Astrocyte (in vitro differentiated cells and primary cell): ENCODE results near the gene PDZD2. TPM values are rescaled to one million over a fixed set of nuclear protein-coding genes. Genes with fewer than 3 reads are reported as not detected.

Experiments used
- DNase-seq: peaks from one replicate; pipeline ENCODE4 v3.0.0-alpha.2; 2010; ENCODE audit warnings: low read depth
- FAIRE-seq: peaks from 2 replicates; lab custom pipeline; 2011; peaks lifted over from hg19 to GRCh38; lab: Jason Lieb, UNC
- H2AFZ ChIP-seq: 2 replicates; pipeline ENCODE4 v1.6.0; 2012; ENCODE audit warnings: low read depth, low read length, inconsistent platforms
- H3K27ac ChIP-seq: 2 replicates; pipeline ENCODE4 v1.5.1; 2011; ENCODE audit warnings: low read depth, low read length, inconsistent platforms
- H3K27me3 ChIP-seq: 2 replicates; pipeline ENCODE4 v1.6.0; 2011; ENCODE audit warnings: low read length, inconsistent platforms; ENCODE audit not compliant: insufficient read depth
- H3K36me3 ChIP-seq: 2 replicates; pipeline ENCODE4 v1.5.1; 2011; ENCODE audit warnings: low read length, inconsistent platforms; ENCODE audit not compliant: insufficient read depth
- H3K4me1 ChIP-seq: 2 replicates; pipeline ENCODE4 v1.5.1; 2011; ENCODE audit warnings: low read length, inconsistent platforms; ENCODE audit not compliant: insufficient read depth
- H3K4me2 ChIP-seq: 2 replicates; pipeline ENCODE4 v1.6.0; 2012; ENCODE audit warnings: low read length, inconsistent platforms
- H3K4me3 ChIP-seq: 2 replicates; pipeline ENCODE4 v1.5.1; 2011; ENCODE audit warnings: low read depth, mild to moderate bottlenecking, low read length, inconsistent platforms; ENCODE audit not compliant: insufficient read depth
- H3K79me2 ChIP-seq: 2 replicates; pipeline ENCODE4 v1.6.0; 2012; ENCODE audit warnings: mild to moderate bottlenecking, low read length, inconsistent platforms; ENCODE audit not compliant: insufficient read depth
- H3K9ac ChIP-seq: 2 replicates; pipeline ENCODE4 v1.6.0; 2012; ENCODE audit warnings: mild to moderate bottlenecking, low read length, inconsistent platforms
- H3K9me3 ChIP-seq: 2 replicates; pipeline ENCODE4 v1.5.1; 2012; ENCODE audit warnings: low read depth, mild to moderate bottlenecking, low read length, inconsistent platforms; ENCODE audit not compliant: insufficient read depth
- H4K20me1 ChIP-seq: 2 replicates; pipeline ENCODE4 v1.6.0; 2012; ENCODE audit warnings: low read length, inconsistent platforms; ENCODE audit not compliant: insufficient read depth
- H3K27ac Mint-ChIP-seq: one replicate; pipeline ENCODE4 v1.8.0; 2021; ENCODE audit warnings: mild to moderate bottlenecking, mixed read lengths; ENCODE audit not compliant: unreplicated experiment
- H3K27me3 Mint-ChIP-seq: one replicate; pipeline ENCODE4 v1.8.0; 2021; ENCODE audit warnings: low read depth, mixed read lengths; ENCODE audit not compliant: unreplicated experiment
- H3K36me3 Mint-ChIP-seq: one replicate; pipeline ENCODE4 v1.8.0; 2021; ENCODE audit warnings: low read depth, mixed read lengths; ENCODE audit not compliant: unreplicated experiment
- H3K4me1 Mint-ChIP-seq: one replicate; pipeline ENCODE4 v1.8.0; 2021; ENCODE audit warnings: low read depth, mixed read lengths; ENCODE audit not compliant: unreplicated experiment
- H3K4me3 Mint-ChIP-seq: one replicate; pipeline ENCODE4 v1.8.0; 2021; ENCODE audit warnings: mild to moderate bottlenecking, moderate library complexity, mixed read lengths; ENCODE audit not compliant: unreplicated experiment
- H3K9me3 Mint-ChIP-seq: one replicate; pipeline ENCODE4 v1.8.0; 2021; ENCODE audit warnings: mild to moderate bottlenecking, mixed read lengths; ENCODE audit not compliant: unreplicated experiment
- CTCF ChIP-seq: IDR thresholded peaks from 2 replicates; pipeline ENCODE4 v1.5.1; 2011; ENCODE audit warnings: low read depth, mild to moderate bottlenecking, inconsistent platforms, low read length, moderate library complexity; ENCODE audit not compliant: insufficient read depth
- EZH2 ChIP-seq: IDR thresholded peaks from 2 replicates; pipeline ENCODE4 v1.6.1; 2012; ENCODE audit warnings: mild to moderate bottlenecking, low read length, inconsistent platforms; ENCODE audit not compliant: insufficient read depth
- total RNA-seq: library from RNA; stranded (reverse); gene quantifications from 2 replicates; pipeline ENCODE4 v1.2.1, GENCODE V29; 2021

Gene PDZD2
- total RNA-seq, 1 donor from 2014 or later: 10.3 TPM

DNA sequence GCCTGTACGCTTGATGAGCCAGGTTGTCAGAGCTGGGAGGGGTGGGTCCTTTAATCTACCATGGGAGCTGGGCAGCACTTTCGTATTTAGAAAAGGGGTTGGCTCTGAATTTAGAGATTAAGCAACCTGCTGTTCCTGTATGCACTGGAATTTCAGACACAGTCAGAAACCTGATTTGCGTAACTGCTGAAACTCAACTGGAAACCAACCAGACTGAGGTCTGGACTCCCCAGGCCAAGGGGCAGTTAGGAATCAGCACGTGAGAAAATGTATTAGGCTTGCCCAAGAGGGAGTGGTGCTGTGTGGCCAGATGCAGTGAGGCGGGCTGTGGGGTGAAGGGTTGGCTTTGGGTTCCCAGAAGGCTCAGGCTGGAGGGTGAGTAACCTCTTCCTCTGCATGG, 300.2 kb downstream of the PDZD2 start:
- FAIRE-seq: no peak
- no peak overlapping the region for H3K4me2 ChIP-seq
- H2AFZ ChIP-seq: no peak overlapping the region
- H3K27ac ChIP-seq: no peak overlapping the region
- Mint-ChIP-seq H3K27ac (no peak overlapping the region), H3K36me3 (peaks cover 2% of the 10 kb centered on the region), H3K9me3 (no peaks in the 10 kb centered on the region), H3K4me1 (peaks cover 2% of the 10 kb centered on the region), H3K4me3 (no peak overlapping the region), H3K27me3 (no peaks in the 10 kb centered on the region)
- H3K9ac ChIP-seq: no peak overlapping the region
- no peaks in the 10 kb centered on the region for H4K20me1 ChIP-seq
- H3K4me1 ChIP-seq: no peaks in the 10 kb centered on the region
- no peaks in the 10 kb centered on the region for H3K9me3 ChIP-seq
- TF ChIP-seq CTCF: no peak
- no peak for TF ChIP-seq EZH2
- peaks cover 3% of the 10 kb centered on the region for H3K27me3 ChIP-seq
- DNase-seq: no peak
- no peaks in the 10 kb centered on the region for H3K79me2 ChIP-seq
- H3K36me3 ChIP-seq: no peaks in the 10 kb centered on the region
- H3K4me3 ChIP-seq: no peak overlapping the region

- H3K36me3 ChIP-seq: no peaks in the 10 kb centered on the region
- Mint-ChIP-seq H3K4me1 (no peaks in the 10 kb centered on the region), H3K27me3 (no peaks in the 10 kb centered on the region), H3K9me3 (no peaks in the 10 kb centered on the region), H3K36me3 (peaks cover 2% of the 10 kb centered on the region), H3K4me3 (no peak overlapping the region), H3K27ac (no peak overlapping the region)
- H3K27ac ChIP-seq: no peak overlapping the region
- H3K4me2 ChIP-seq: no peak overlapping the region
- DNase-seq (no peak), FAIRE-seq (no peak)
- no peaks in the 10 kb centered on the region for H3K27me3 ChIP-seq
- no peaks in the 10 kb centered on the region for H3K4me1 ChIP-seq
- H3K79me2 ChIP-seq: no peaks in the 10 kb centered on the region
- TF ChIP-seq CTCF: no peak
- TF ChIP-seq EZH2: no peak
- no peaks in the 10 kb centered on the region for H4K20me1 ChIP-seq
- H3K9ac ChIP-seq: no peak overlapping the region
- no peak overlapping the region for H2AFZ ChIP-seq
- no peaks in the 10 kb centered on the region for H3K9me3 ChIP-seq
- H3K4me3 ChIP-seq: no peak overlapping the region
These were observed 302.3 kb downstream of the PDZD2 start for GRCh38 chr5:31941151-31941755.

DNA sequence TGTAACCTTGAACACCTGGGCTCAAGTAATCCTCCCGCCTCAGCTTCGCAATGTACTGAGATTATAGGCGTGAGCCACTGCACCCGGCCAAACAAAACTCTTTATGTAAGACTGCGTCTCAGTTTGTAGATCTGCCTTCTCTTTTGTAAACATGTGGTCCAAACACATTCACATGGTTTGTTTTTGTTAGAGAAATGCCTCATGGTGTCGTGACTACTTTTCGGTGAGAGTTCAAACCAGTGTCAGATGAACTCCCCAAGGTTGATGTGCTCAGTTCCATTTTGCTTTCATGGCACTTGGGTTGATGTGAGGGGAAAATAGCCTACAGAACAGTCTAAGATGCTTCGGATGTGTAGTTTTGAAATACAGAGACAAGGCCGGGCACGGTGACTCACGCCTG, 303.6 kb downstream of the PDZD2 start:
- Histone ChIP-seq H3K79me2 (no peaks in the 10 kb centered on the region), H3K4me3 (no peak overlapping the region), H2AFZ (no peak overlapping the region), H4K20me1 (no peaks in the 10 kb centered on the region), H3K4me2 (no peak overlapping the region), H3K27ac (no peak overlapping the region), H3K9me3 (no peaks in the 10 kb centered on the region), H3K27me3 (no peaks in the 10 kb centered on the region), H3K36me3 (no peaks in the 10 kb centered on the region), H3K4me1 (no peaks in the 10 kb centered on the region), H3K9ac (no peak overlapping the region)
- Mint-ChIP-seq H3K4me3 (no peak overlapping the region), H3K9me3 (no peaks in the 10 kb centered on the region), H3K4me1 (no peaks in the 10 kb centered on the region), H3K27me3 (no peaks in the 10 kb centered on the region), H3K27ac (no peak overlapping the region), H3K36me3 (peaks cover 2% of the 10 kb centered on the region)
- DNase-seq (no peak), FAIRE-seq (no peak)
- TF ChIP-seq EZH2 (no peak), CTCF (no peak)
